ENCODE results near the gene KCNQ1. TPM values are rescaled to one million over a fixed set of nuclear protein-coding genes. Genes with fewer than 3 reads are reported as not detected.

KCNQ1 gene
- total RNA-seq, 1 donor from 2014 or later, result 10.7 TPM

- no peak for DNase-seq (ENCODE audit: low spot score)
These were observed 35.0 kb upstream of the KCNQ1 start for GRCh38 chr11:2409611-2410468.

GRCh38 chr11:2410616-2411015 is 34.2 kb upstream of the KCNQ1 start:
- no peak for DNase-seq (ENCODE audit: low spot score)

- no peak for DNase-seq (ENCODE audit: low spot score)
These were observed 33.1 kb upstream of the KCNQ1 start for GRCh38 chr11:2411446-2412305.

GRCh38 chr11:2412323-2412722 is 32.5 kb upstream of the KCNQ1 start:
- no peak for DNase-seq (ENCODE audit: low spot score)

- no peak for DNase-seq (ENCODE audit: low spot score)
These were observed 30.8 kb upstream of the KCNQ1 start for GRCh38 chr11:2413742-2414579.

GRCh38 chr11:2414616-2415015 is 30.2 kb upstream of the KCNQ1 start:
- no peak for DNase-seq (ENCODE audit: low spot score)

- DNase-seq (ENCODE audit: low spot score), result no peak
These were observed 29.6 kb upstream of the KCNQ1 start for GRCh38 chr11:2415171-2415570.

GRCh38 chr11:2415601-2416380 is 29.0 kb upstream of the KCNQ1 start:
- DNase-seq (ENCODE audit: low spot score), result no peak

- DNase-seq (ENCODE audit: low spot score), result no peak
These were observed 28.0 kb upstream of the KCNQ1 start for GRCh38 chr11:2416765-2417164.

- DNase-seq (ENCODE audit: low spot score), result no peak
These were observed 26.7 kb upstream of the KCNQ1 start for GRCh38 chr11:2417856-2418692.

- DNase-seq (ENCODE audit: low spot score), result no peak
These were observed 26.0 kb upstream of the KCNQ1 start for GRCh38 chr11:2418693-2419360.

GRCh38 chr11:2419638-2420501 is 24.9 kb upstream of the KCNQ1 start:
- DNase-seq (ENCODE audit: low spot score), result no peak

GRCh38 chr11:2420502-2421225 is 24.1 kb upstream of the KCNQ1 start:
- DNase-seq (ENCODE audit: low spot score), result no peak

GRCh38 chr11:2421226-2421994 is 23.4 kb upstream of the KCNQ1 start:
- DNase-seq (ENCODE audit: low spot score), result no peak

- DNase-seq (ENCODE audit: low spot score), result no peak
These were observed 22.8 kb upstream of the KCNQ1 start for GRCh38 chr11:2421996-2422395.

- DNase-seq (ENCODE audit: low spot score), result no peak
These were observed 22.2 kb upstream of the KCNQ1 start for GRCh38 chr11:2422461-2423156.
